Smooth muscle cell (in vitro differentiated cells): Measurements from ENCODE around the gene MCF2L2. TPM values are rescaled to one million over a fixed set of nuclear protein-coding genes. Genes with fewer than 3 reads are reported as not detected.

Experiments used
- DNase-seq: peaks from one replicate; lab custom pipeline; 2025; ENCODE audit not compliant: unreplicated experiment; lab: John Stamatoyannopoulos, UW
- H2AFZ ChIP-seq: fragments of 200-600 bp; sonication (generic); 2 replicates; pipeline ENCODE4 v1.6.0; 2016; ENCODE audit warnings: antibody characterized with exemption, low read depth, mild to moderate bottlenecking
- H3F3A ChIP-seq: fragments of 200-600 bp; sonication (generic); 2 replicates; pipeline ENCODE4 v1.6.0; 2017; ENCODE audit warnings: antibody characterized with exemption, low read depth
- H3K27ac ChIP-seq: fragments of 200-600 bp; sonication (generic); 2 replicates; pipeline ENCODE4 v1.5.1; 2016; ENCODE audit warnings: low read depth, mild to moderate bottlenecking
- H3K27me3 ChIP-seq: fragments of 200-600 bp; sonication (generic); 2 replicates; pipeline ENCODE4 v1.6.1; 2016; ENCODE audit warnings: low read depth, mild to moderate bottlenecking
- H3K36me3 ChIP-seq: fragments of 200-600 bp; sonication (generic); 2 replicates; pipeline ENCODE4 v1.5.1; 2016; ENCODE audit warnings: low read depth
- H3K4me1 ChIP-seq: fragments of 200-600 bp; sonication (generic); 2 replicates; pipeline ENCODE4 v1.5.1; 2016; ENCODE audit warnings: low read depth
- H3K4me2 ChIP-seq: fragments of 200-600 bp; sonication (generic); 2 replicates; pipeline ENCODE4 v1.6.0; 2016; ENCODE audit warnings: mild to moderate bottlenecking
- H3K4me3 ChIP-seq: fragments of 200-600 bp; sonication (generic); 2 replicates; pipeline ENCODE4 v1.5.1; 2016; ENCODE audit warnings: mild to moderate bottlenecking
- H3K79me2 ChIP-seq: fragments of 200-600 bp; sonication (generic); 2 replicates; pipeline ENCODE4 v1.6.0; 2016; ENCODE audit warnings: low read depth, mild to moderate bottlenecking
- H3K9ac ChIP-seq: fragments of 200-600 bp; sonication (generic); 2 replicates; pipeline ENCODE4 v1.6.0; 2016; ENCODE audit warnings: low read depth
- H3K9me3 ChIP-seq: fragments of 200-600 bp; sonication (generic); replicated peaks from 2 replicates; pipeline ENCODE4 v1.5.1; 2016; ENCODE audit warnings: low read depth
- H4K20me1 ChIP-seq: fragments of 200-600 bp; sonication (generic); 2 replicates; pipeline ENCODE4 v1.6.0; 2016; ENCODE audit warnings: low read depth
- WGBS: methylation state at CpG from one replicate; pipeline ENCODE4 v1.1.7; 2016; ENCODE audit warnings: low lambda C conversion rate; 5-methylcytosine and 5-hydroxymethylcytosine counted together
- polyA plus RNA-seq: library from polyadenylated mRNA; unstranded; fragments of >200 nt; fragmentation: Nextera tagmentation; extraction: Ambion mirVana; gene quantifications from 2 replicates; pipeline ENCODE4 v1.2.1, GENCODE V29; 2016
- total RNA-seq: library from RNA; depleted of rRNA; stranded (reverse); fragments of >200 nt; gene quantifications from 2 replicates; pipeline ENCODE4 v1.2.3, GENCODE V29; 2014
- TF ChIP-seq, protein P1 (sequence below): fragments of 200-600 bp; sonication (generic); IDR thresholded peaks from 2 replicates; pipeline ENCODE4 v1.5.1; 2017; ENCODE audit warnings: borderline replicate concordance, mild to moderate bottlenecking, antibody characterized with exemption; ENCODE audit not compliant: insufficient read depth, poor library complexity, severe bottlenecking

Gene MCF2L2
- total and polyA plus RNA-seq, 2 experiments from 2014 or later = 0.09 TPM; not detected in 1

DNA sequence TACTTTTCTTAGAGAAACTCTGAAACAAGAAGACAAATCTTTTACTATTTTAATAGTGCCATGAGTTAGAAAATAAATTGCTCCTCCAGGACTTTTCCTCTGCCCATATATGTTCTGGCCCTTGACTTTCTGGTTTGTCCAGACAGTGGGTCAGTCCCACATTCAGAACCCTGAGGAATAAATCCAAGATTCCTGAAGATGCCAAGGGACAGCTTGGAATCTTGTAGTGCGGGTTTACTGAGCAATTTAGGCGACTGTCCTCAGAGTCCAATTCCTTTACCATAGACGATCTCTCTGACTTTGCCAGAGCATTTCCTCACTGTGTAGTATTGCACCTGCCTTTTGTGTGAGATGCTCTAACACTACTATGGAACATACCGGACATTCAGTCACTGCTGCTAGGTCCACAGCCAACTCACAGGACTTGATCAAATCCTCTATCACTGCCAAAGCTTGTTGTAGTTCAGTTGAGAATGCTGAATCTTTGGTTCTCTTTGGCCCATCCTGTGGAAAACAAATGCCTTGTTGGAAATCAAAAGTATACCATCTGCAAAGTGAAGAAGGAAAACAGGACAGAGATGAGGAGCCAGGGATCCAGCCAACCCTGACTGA, 212.7 kb downstream of the MCF2L2 start:
- no peaks in the 10 kb centered on the region for H3K9me3 ChIP-seq
- no peaks in the 10 kb centered on the region for H3K79me2 ChIP-seq
- H3K4me3 ChIP-seq = no peak overlapping the region
- no peaks in the 10 kb centered on the region for H4K20me1 ChIP-seq
- H2AFZ ChIP-seq = no peak overlapping the region
- H3K36me3 ChIP-seq = no peaks in the 10 kb centered on the region
- WGBS = 85% methylated on average over 4 of the region's 4 CpGs
- H3K4me1 ChIP-seq = no peaks in the 10 kb centered on the region
- DNase-seq = no peak
- H3K27me3 ChIP-seq = no peaks in the 10 kb centered on the region
- H3K4me2 ChIP-seq = no peak overlapping the region
- H3K9ac ChIP-seq = no peak overlapping the region
- no peak overlapping the region for H3K27ac ChIP-seq
- H3F3A ChIP-seq = no peaks in the 10 kb centered on the region
- TF ChIP-seq, protein P1, sequence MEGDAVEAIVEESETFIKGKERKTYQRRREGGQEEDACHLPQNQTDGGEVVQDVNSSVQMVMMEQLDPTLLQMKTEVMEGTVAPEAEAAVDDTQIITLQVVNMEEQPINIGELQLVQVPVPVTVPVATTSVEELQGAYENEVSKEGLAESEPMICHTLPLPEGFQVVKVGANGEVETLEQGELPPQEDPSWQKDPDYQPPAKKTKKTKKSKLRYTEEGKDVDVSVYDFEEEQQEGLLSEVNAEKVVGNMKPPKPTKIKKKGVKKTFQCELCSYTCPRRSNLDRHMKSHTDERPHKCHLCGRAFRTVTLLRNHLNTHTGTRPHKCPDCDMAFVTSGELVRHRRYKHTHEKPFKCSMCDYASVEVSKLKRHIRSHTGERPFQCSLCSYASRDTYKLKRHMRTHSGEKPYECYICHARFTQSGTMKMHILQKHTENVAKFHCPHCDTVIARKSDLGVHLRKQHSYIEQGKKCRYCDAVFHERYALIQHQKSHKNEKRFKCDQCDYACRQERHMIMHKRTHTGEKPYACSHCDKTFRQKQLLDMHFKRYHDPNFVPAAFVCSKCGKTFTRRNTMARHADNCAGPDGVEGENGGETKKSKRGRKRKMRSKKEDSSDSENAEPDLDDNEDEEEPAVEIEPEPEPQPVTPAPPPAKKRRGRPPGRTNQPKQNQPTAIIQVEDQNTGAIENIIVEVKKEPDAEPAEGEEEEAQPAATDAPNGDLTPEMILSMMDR = no peak

DNA sequence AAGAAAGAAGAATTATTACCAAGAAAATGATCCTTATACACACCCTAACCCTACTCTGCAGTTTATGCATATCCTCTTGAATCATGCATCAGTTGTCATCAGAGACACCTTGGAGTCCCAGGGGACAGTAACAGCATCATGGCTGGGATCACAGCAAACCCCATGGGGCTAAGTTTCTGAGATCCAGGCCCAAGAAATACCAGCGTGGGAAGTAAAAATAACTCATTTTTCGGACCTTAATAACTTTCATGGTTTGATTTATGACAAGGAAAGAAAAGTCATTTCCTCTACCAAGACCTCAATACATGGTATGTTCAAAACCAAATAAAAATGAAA, 214.2 kb downstream of the MCF2L2 start:
- no peak overlapping the region for H3K27ac ChIP-seq
- 89% methylated on average over 2 of the region's 2 CpGs for WGBS
- no peak overlapping the region for H3K4me2 ChIP-seq
- no peaks in the 10 kb centered on the region for H3F3A ChIP-seq
- no peaks in the 10 kb centered on the region for H3K79me2 ChIP-seq
- DNase-seq = no peak
- H4K20me1 ChIP-seq = no peaks in the 10 kb centered on the region
- H3K4me1 ChIP-seq = no peaks in the 10 kb centered on the region
- H3K36me3 ChIP-seq = no peaks in the 10 kb centered on the region
- H3K4me3 ChIP-seq = no peak overlapping the region
- no peak overlapping the region for H3K9ac ChIP-seq
- TF ChIP-seq, protein P1 = no peak
- H3K27me3 ChIP-seq = no peaks in the 10 kb centered on the region
- no peaks in the 10 kb centered on the region for H3K9me3 ChIP-seq
- no peak overlapping the region for H2AFZ ChIP-seq

DNA sequence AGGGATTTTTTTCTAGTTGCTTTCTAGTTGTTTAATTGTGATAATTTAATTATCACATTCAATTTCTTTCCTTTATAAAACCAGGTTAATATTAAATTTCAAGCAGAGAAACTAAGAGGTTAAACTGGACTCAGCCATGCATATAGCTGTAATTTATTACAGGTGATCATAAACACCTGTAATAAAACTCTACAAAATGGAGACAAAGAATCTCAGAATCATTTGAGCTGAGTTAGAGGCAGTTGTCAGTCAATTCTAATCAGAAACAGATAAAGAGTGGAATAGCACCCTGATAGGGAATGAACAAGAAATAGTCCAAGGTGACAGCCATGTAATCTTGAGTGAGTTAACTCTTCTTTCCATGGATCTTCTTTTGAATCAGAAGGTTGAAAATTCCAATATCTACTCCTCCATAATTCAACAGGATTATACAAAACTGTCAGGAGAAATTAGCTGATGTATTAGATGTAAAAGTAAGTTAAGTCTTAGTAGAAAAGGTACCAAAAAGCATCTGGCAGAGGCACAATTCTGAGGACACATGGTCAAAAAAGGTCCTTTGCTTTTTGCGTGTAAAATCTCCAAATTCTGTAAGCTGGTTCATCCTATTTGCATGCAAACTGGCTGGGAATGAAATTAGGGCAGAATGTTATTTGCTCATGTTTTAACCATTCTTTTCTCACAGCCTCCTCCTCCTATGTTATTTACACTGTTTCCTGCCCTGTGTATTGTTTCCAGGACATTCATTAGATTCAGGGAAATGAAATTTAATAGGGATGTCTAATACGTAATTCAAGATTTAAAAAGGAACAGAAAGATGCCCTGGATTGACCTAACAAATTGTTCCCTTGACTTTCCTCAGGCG, 214.8 kb downstream of the MCF2L2 start:
- Histone ChIP-seq H3K36me3 (no peaks in the 10 kb centered on the region), H3K4me3 (no peak overlapping the region), H4K20me1 (no peaks in the 10 kb centered on the region), H3K27me3 (no peaks in the 10 kb centered on the region), H3K79me2 (no peaks in the 10 kb centered on the region), H3K4me1 (no peaks in the 10 kb centered on the region), H3K9ac (no peak overlapping the region), H3K9me3 (no peaks in the 10 kb centered on the region), H2AFZ (no peak overlapping the region), H3K4me2 (no peak overlapping the region), H3K27ac (no peak overlapping the region), H3F3A (no peaks in the 10 kb centered on the region)
- 88% methylated on average over 3 of the region's 3 CpGs for WGBS
- DNase-seq = no peak
- TF ChIP-seq, protein P1 = no peak
